K562 (cell line): Measurements from ENCODE around the gene DAP. TPM values are rescaled to one million over a fixed set of nuclear protein-coding genes. Genes with fewer than 3 reads are reported as not detected.
A peak's percentile ranks its signal among the peaks of the same experiment; 100 is the strongest.

Source experiments
- AFF4 ChIP-seq: sonication (generic); formaldehyde crosslinking; IDR thresholded peaks from 2 replicates; pipeline ENCODE4 v1.8.0; 2023; ENCODE audit warnings: mild to moderate bottlenecking, missing genetic modification reagents
- ATF2 ChIP-seq: sonication (generic); formaldehyde crosslinking; IDR thresholded peaks from 2 replicates; pipeline ENCODE4 v1.8.1; 2022; ENCODE audit warnings: missing genetic modification reagents
- E2F6 ChIP-seq, 2 experiments: IDR thresholded peaks; 2 replicates each; pipeline ENCODE4 v1.6.1; 2011; ENCODE audit warnings: borderline replicate concordance in 1 of 2, control low read depth in 1 of 2, low read depth in 1 of 2, low read length in 1 of 2, mild to moderate bottlenecking in 1 of 2, mixed read lengths in 1 of 2, moderate library complexity in 1 of 2; ENCODE audit not compliant: insufficient read depth in 1 of 2, insufficient read length in 1 of 2, poor library complexity in 1 of 2, severe bottlenecking in 1 of 2; ENCODE audit errors: extremely low read depth in 1 of 2
- GMEB1 ChIP-seq: fragments of 250-450 bp; sonication (Bioruptor Pico); IDR thresholded peaks from 2 replicates; pipeline ENCODE4 v1.4.0; 2020; ENCODE audit warnings: mild to moderate bottlenecking
- POLR2A ChIP-seq: fragments of 450-650 bp; conservative IDR thresholded peaks from 2 replicates; pipeline ENCODE4 v1.6.1; 2016
- RREB1 ChIP-seq: fragments of 250-450 bp; sonication (Bioruptor Pico); IDR thresholded peaks from 2 replicates; pipeline ENCODE4 v1.4.0; 2020
- SNIP1 ChIP-seq: fragments of 450-650 bp; IDR thresholded peaks from 2 replicates; pipeline ENCODE4 v1.7.1; 2017; ENCODE audit warnings: low read depth, mild to moderate bottlenecking
- TBL1XR1 ChIP-seq, 2 experiments: IDR thresholded peaks; 2 replicates each; pipeline ENCODE4 v1.6.1; 2012; ENCODE audit warnings: improper control_type of control experiment in 2 of 2, low read length in 2 of 2, mild to moderate bottlenecking in 1 of 2
- USF1 ChIP-seq: sonication (generic); formaldehyde crosslinking; IDR thresholded peaks from 2 replicates; pipeline ENCODE4 v1.9.0; 2022; ENCODE audit warnings: mild to moderate bottlenecking, missing genetic modification reagents
- ZNF431 ChIP-seq: sonication (generic); formaldehyde crosslinking; IDR thresholded peaks from 2 replicates; pipeline ENCODE4 v1.8.0; 2022; ENCODE audit warnings: mild to moderate bottlenecking, missing genetic modification reagents
- polyA plus RNA-seq, 8 experiments: library from polyadenylated mRNA; depleted of rRNA in 4 of 8; stranded (reverse) in 5 of 8; unstranded in 3 of 8; fragments of >200 nt; fragmentation: Nextera tagmentation in 2 of 8; fragmentation: Illumina TruSeq in 1 of 8; extraction: Ambion mirVana in 2 of 8; extraction: Trizol in 1 of 8; gene quantifications; 2 replicates each; pipeline versions ENCODE4 v1.2.1 to v1.2.3, GENCODE V29; 2011 to 2014; ENCODE audit warnings: inconsistent platforms in 1 of 8, missing spikeins in 1 of 8
- total RNA-seq, 7 experiments: library from RNA; depleted of rRNA in 6 of 7; stranded (reverse); fragments of >200 nt in 6 of 7; fragmentation: Illumina TruSeq in 2 of 7; extraction: Trizol in 2 of 7; gene quantifications; 2 replicates each; pipeline versions ENCODE4 v1.2.1 to v1.2.3, GENCODE V29; 2011 to 2021; ENCODE audit warnings: low replicate concordance in 1 of 7

The DAP gene
- total and polyA plus RNA-seq, 9 of the 15 experiments (the other 6 are each of a cell fraction or from before 2014, with no cell fraction given): 14.1 to 151 (median 34.5) TPM

- TF ChIP-seq AFF4 (CRISPR knock-in tag): no peak
- TF ChIP-seq E2F6 (IDR thresholded peaks at IDR 0.05; ENCODE audit: borderline replicate concordance in 1 of 2, extremely low read depth in 1 of 2, insufficient read depth in 1 of 2, insufficient read length in 1 of 2, low read depth in 1 of 2, low read length in 1 of 2, poor library complexity in 1 of 2, severe bottlenecking in 1 of 2): peak; percentile 20 to 53
- TF ChIP-seq POLR2A: peak; percentile 75
- no peak for TF ChIP-seq ZNF431 (CRISPR knock-in tag)
- peak; percentile 98 for TF ChIP-seq GMEB1 (CRISPR knock-in tag)
- TF ChIP-seq SNIP1: no peak
- peak in 1 of 2 experiments; percentile 48; a peak in 1 of 4 replicates for TF ChIP-seq TBL1XR1 (IDR thresholded peaks at IDR 0.05; ENCODE audit: low read length in 2 of 2)
- 0 out of 2 replicates have a peak, but pooled peaks have one; percentile 15 for TF ChIP-seq USF1
- 0 out of 2 replicates have a peak, but pooled peaks have one; percentile 9 for TF ChIP-seq RREB1 (CRISPR knock-in tag)
- TF ChIP-seq ATF2: peak; percentile 30; the same call in 1 of the 2 replicates
Observed at GRCh38 chr5:10761185-10761932, at the start of gene DAP (continued).
